Hepatocyte (in vitro differentiated cells): Measurements from ENCODE around the gene RELB. TPM values are rescaled to one million over a fixed set of nuclear protein-coding genes. Genes with fewer than 3 reads are reported as not detected.

Experiments
- DNase-seq: peaks from one replicate; pipeline ENCODE4 v3.0.0-alpha.2; 2016; ENCODE audit warnings: low spot score
- H2AFZ ChIP-seq: fragments of 200-600 bp; sonication (generic); 2 replicates; pipeline ENCODE4 v1.6.0; 2016; ENCODE audit warnings: antibody characterized with exemption, mild to moderate bottlenecking
- H3K27ac ChIP-seq: fragments of 200-600 bp; sonication (generic); 2 replicates; pipeline ENCODE4 v1.5.1; 2016; ENCODE audit warnings: mild to moderate bottlenecking
- H3K27me3 ChIP-seq: fragments of 200-600 bp; sonication (generic); 2 replicates; pipeline ENCODE4 v1.6.1; 2016
- H3K36me3 ChIP-seq: fragments of 200-600 bp; sonication (generic); replicated peaks from 2 replicates; pipeline ENCODE4 v1.5.1; 2016; ENCODE audit warnings: low read depth; ENCODE audit not compliant: insufficient read depth
- H3K4me1 ChIP-seq: fragments of 200-600 bp; sonication (generic); 2 replicates; pipeline ENCODE4 v1.5.1; 2016; ENCODE audit warnings: mild to moderate bottlenecking, moderate library complexity; ENCODE audit not compliant: insufficient read depth
- H3K4me2 ChIP-seq: fragments of 200-600 bp; sonication (generic); 2 replicates; pipeline ENCODE4 v1.6.0; 2016
- H3K4me3 ChIP-seq: fragments of 200-600 bp; sonication (generic); 2 replicates; pipeline ENCODE4 v1.5.1; 2016; ENCODE audit warnings: mild to moderate bottlenecking
- H3K79me2 ChIP-seq: fragments of 200-600 bp; sonication (generic); 2 replicates; pipeline ENCODE4 v1.6.0; 2017; ENCODE audit warnings: mild to moderate bottlenecking
- H3K9me2 ChIP-seq: fragments of 200-600 bp; sonication (generic); replicated peaks from 2 replicates; pipeline ENCODE4 v1.6.0; 2017; ENCODE audit warnings: mild to moderate bottlenecking; ENCODE audit not compliant: insufficient read depth
- H3K9me3 ChIP-seq: fragments of 200-600 bp; sonication (generic); 2 replicates; pipeline ENCODE4 v1.5.1; 2016; ENCODE audit warnings: low read depth, mild to moderate bottlenecking
- H4K20me1 ChIP-seq: fragments of 200-600 bp; sonication (generic); 2 replicates; pipeline ENCODE4 v1.6.0; 2016; ENCODE audit warnings: mild to moderate bottlenecking; ENCODE audit not compliant: insufficient read depth, poor library complexity, severe bottlenecking
- CTCF ChIP-seq: fragments of 200-600 bp; sonication (generic); IDR thresholded peaks from 2 replicates; pipeline ENCODE4 v1.5.1; 2016; ENCODE audit warnings: antibody characterized with exemption, mild to moderate bottlenecking; ENCODE audit not compliant: poor library complexity
- EZH2 ChIP-seq: fragments of 200-600 bp; sonication (generic); IDR thresholded peaks from 2 replicates; pipeline ENCODE4 v1.6.1; 2016; ENCODE audit warnings: antibody characterized with exemption, mild to moderate bottlenecking, borderline replicate concordance
- EZH2phosphoT487 ChIP-seq: fragments of 200-600 bp; sonication (generic); IDR thresholded peaks from one replicate; pipeline ENCODE4 v1.6.1; 2018; ENCODE audit warnings: antibody characterized with exemption, mild to moderate bottlenecking, low read depth, moderate library complexity; ENCODE audit not compliant: unreplicated experiment, severe bottlenecking
- WGBS: methylation state at CpG from one replicate; pipeline ENCODE4 v1.1.6; 2016; ENCODE audit warnings: low lambda C conversion rate; ENCODE audit errors: missing lambda C conversion rate; 5-methylcytosine and 5-hydroxymethylcytosine counted together
- polyA plus RNA-seq: library from polyadenylated mRNA; unstranded; fragments of >200 nt; fragmentation: Nextera tagmentation; extraction: Ambion mirVana; gene quantifications from 2 replicates; pipeline ENCODE4 v1.2.1, GENCODE V29; 2016
- total RNA-seq: library from RNA; depleted of rRNA; stranded (reverse); fragments of >200 nt; gene quantifications from 2 replicates; pipeline ENCODE4 v1.2.3, GENCODE V29; 2014

The RELB gene
- total and polyA plus RNA-seq, 2 experiments from 2014 or later: 6.3 to 9.1 TPM

DNA sequence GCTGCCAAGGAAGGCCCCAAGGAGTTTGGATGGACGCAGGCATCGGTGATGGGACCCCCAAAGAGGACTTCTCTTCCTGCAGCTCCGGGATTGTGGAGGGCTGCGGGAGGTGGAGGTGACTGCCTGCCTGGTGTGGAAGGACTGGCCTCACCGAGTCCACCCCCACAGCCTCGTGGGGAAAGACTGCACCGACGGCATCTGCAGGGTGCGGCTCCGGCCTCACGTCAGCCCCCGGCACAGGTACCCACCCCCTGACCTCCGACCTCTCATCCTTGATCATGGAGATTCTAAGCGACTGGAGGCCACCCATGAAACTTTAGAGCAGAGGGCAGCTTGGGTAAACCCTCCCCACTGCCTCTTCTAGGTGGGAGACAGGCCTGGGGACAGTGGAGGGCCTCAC lies 20.7 kb downstream of the RELB start:
- H3K27me3 ChIP-seq: no peaks in the 10 kb centered on the region
- no peaks in the 10 kb centered on the region for H3K36me3 ChIP-seq
- no peaks in the 10 kb centered on the region for H3K4me1 ChIP-seq
- no peaks in the 10 kb centered on the region for H3K9me3 ChIP-seq
- no peak for TF ChIP-seq EZH2
- TF ChIP-seq CTCF: no peak
- no peak for TF ChIP-seq EZH2phosphoT487
- no peak for DNase-seq
- H3K27ac ChIP-seq: no peak overlapping the region
- H3K4me2 ChIP-seq: no peak overlapping the region
- 85% methylated on average over 14 of the region's 14 CpGs for WGBS
- H2AFZ ChIP-seq: no peak overlapping the region
- no peaks in the 10 kb centered on the region for H3K79me2 ChIP-seq
- no peaks in the 10 kb centered on the region for H4K20me1 ChIP-seq
- no peaks in the 10 kb centered on the region for H3K9me2 ChIP-seq
- H3K4me3 ChIP-seq: no peak overlapping the region

GRCh38 chr19:45023048-45023447 lies 21.8 kb downstream of the RELB start:
- H3K27me3 ChIP-seq: no peaks in the 10 kb centered on the region
- no peak overlapping the region for H3K4me3 ChIP-seq
- no peaks in the 10 kb centered on the region for H3K4me1 ChIP-seq
- no peak for DNase-seq
- H3K9me2 ChIP-seq: no peaks in the 10 kb centered on the region
- no peaks in the 10 kb centered on the region for H3K9me3 ChIP-seq
- WGBS: 97% methylated on average over 3 of the region's 4 CpGs
- no peak overlapping the region for H3K27ac ChIP-seq
- no peaks in the 10 kb centered on the region for H4K20me1 ChIP-seq
- H2AFZ ChIP-seq: no peak overlapping the region
- no peak overlapping the region for H3K4me2 ChIP-seq
- H3K36me3 ChIP-seq: no peaks in the 10 kb centered on the region
- no peak for TF ChIP-seq EZH2
- H3K79me2 ChIP-seq: no peaks in the 10 kb centered on the region

- Histone ChIP-seq H3K9me3 (no peaks in the 10 kb centered on the region), H4K20me1 (no peaks in the 10 kb centered on the region), H3K27me3 (no peaks in the 10 kb centered on the region), H2AFZ (no peak overlapping the region), H3K36me3 (no peaks in the 10 kb centered on the region), H3K4me3 (no peak overlapping the region), H3K4me2 (no peak overlapping the region), H3K79me2 (no peaks in the 10 kb centered on the region), H3K27ac (no peak overlapping the region), H3K9me2 (no peaks in the 10 kb centered on the region), H3K4me1 (no peaks in the 10 kb centered on the region)
- no peak for TF ChIP-seq CTCF
- no peak for TF ChIP-seq EZH2phosphoT487
- TF ChIP-seq EZH2: no peak
- 96% methylated on average over 7 of the region's 9 CpGs for WGBS
- no peak for DNase-seq
Measured at GRCh38 chr19:45025264-45025663, 24.0 kb downstream of the RELB start.

GRCh38 chr19:45027371-45027770 lies 26.1 kb downstream of the RELB start:
- Histone ChIP-seq H4K20me1 (no peaks in the 10 kb centered on the region), H3K9me2 (no peaks in the 10 kb centered on the region), H3K9me3 (no peaks in the 10 kb centered on the region), H3K79me2 (no peaks in the 10 kb centered on the region), H3K36me3 (no peaks in the 10 kb centered on the region), H3K4me1 (no peaks in the 10 kb centered on the region), H3K4me2 (no peak overlapping the region), H3K27ac (no peak overlapping the region), H2AFZ (no peak overlapping the region), H3K27me3 (no peaks in the 10 kb centered on the region), H3K4me3 (no peak overlapping the region)
- no peak for DNase-seq
- 98% methylated on average over 2 of the region's 2 CpGs for WGBS
- no peak for TF ChIP-seq EZH2
- no peak for TF ChIP-seq CTCF
- no peak for TF ChIP-seq EZH2phosphoT487
